HepG2 (cell line): Measurements from ENCODE around the gene NET1. TPM values are rescaled to one million over a fixed set of nuclear protein-coding genes. Genes with fewer than 3 reads are reported as not detected.
A peak's percentile ranks its signal among the peaks of the same experiment; 100 is the strongest.

Experiments
- HES4 ChIP-seq: sonication (generic); formaldehyde crosslinking; IDR thresholded peaks from 2 replicates; pipeline ENCODE4 v1.9.0; 2021; ENCODE audit warnings: mild to moderate bottlenecking, missing genetic modification reagents, borderline replicate concordance
- HNRNPL ChIP-seq: fragments of 200-400 bp; formaldehyde crosslinking; IDR thresholded peaks from 2 replicates; pipeline ENCODE4 v1.6.1; 2017; ENCODE audit warnings: mild to moderate bottlenecking, low read depth, low read length
- PAX8 ChIP-seq: sonication (generic); formaldehyde crosslinking; IDR thresholded peaks from 2 replicates; pipeline ENCODE4 v1.8.0; 2022; ENCODE audit warnings: mild to moderate bottlenecking, missing genetic modification reagents, borderline replicate concordance
- RBM22 ChIP-seq: fragments of 200-400 bp; formaldehyde crosslinking; optimal IDR thresholded peaks from 2 replicates; pipeline ENCODE3; 2017; ENCODE audit warnings: mild to moderate bottlenecking, low read length, moderate library complexity
- RCOR2 ChIP-seq: IDR thresholded peaks from 2 replicates; pipeline ENCODE4 v1.6.1; 2016; ENCODE audit warnings: missing biosample characterization, missing genetic modification reagents
- SMC3 ChIP-seq: IDR thresholded peaks from 2 replicates; pipeline ENCODE4 v1.6.1; 2011; ENCODE audit warnings: low read length, improper control_type of control experiment
- SP1 ChIP-seq, 2 experiments: fragments of 450-650 bp in 1 of 2; sonication (generic) in 1 of 2; formaldehyde crosslinking in 1 of 2; IDR thresholded peaks; 2 replicates each; pipeline versions ENCODE4 v1.4.0 to v1.6.1; 2016 to 2020; ENCODE audit warnings: missing genetic modification reagents in 1 of 2
- WIZ ChIP-seq: sonication (generic); formaldehyde crosslinking; IDR thresholded peaks from 2 replicates; pipeline ENCODE4 v1.5.1; 2020; ENCODE audit warnings: mild to moderate bottlenecking, missing genetic modification reagents
- ZFP41 ChIP-seq: sonication (generic); formaldehyde crosslinking; IDR thresholded peaks from 2 replicates; pipeline ENCODE4 v1.4.0; 2020; ENCODE audit warnings: mild to moderate bottlenecking, missing genetic modification reagents, borderline replicate concordance
- ZNF180 ChIP-seq: sonication (generic); formaldehyde crosslinking; IDR thresholded peaks from 2 replicates; pipeline ENCODE4 v1.4.0; 2020; ENCODE audit warnings: low read depth, missing genetic modification reagents, borderline replicate concordance
- ZNF282 ChIP-seq: fragments of 450-650 bp; IDR thresholded peaks from 2 replicates; pipeline ENCODE4 v1.6.1; 2018; ENCODE audit not compliant: partially characterized antibody
- ZNF333 ChIP-seq: sonication (generic); formaldehyde crosslinking; IDR thresholded peaks from 2 replicates; pipeline ENCODE4 v1.4.0; 2020; ENCODE audit warnings: mild to moderate bottlenecking, missing genetic modification reagents, borderline replicate concordance
- ZNF430 ChIP-seq: sonication (generic); formaldehyde crosslinking; IDR thresholded peaks from 2 replicates; pipeline ENCODE4 v1.9.0; 2021; ENCODE audit warnings: mild to moderate bottlenecking, missing genetic modification reagents
- ZZZ3 ChIP-seq: sonication (generic); formaldehyde crosslinking; IDR thresholded peaks from 2 replicates; pipeline ENCODE4 v1.4.0; 2020; ENCODE audit warnings: missing genetic modification reagents, mild to moderate bottlenecking, borderline replicate concordance
- polyA plus RNA-seq, 8 experiments: library from polyadenylated mRNA; depleted of rRNA in 3 of 8; stranded (reverse) in 7 of 8; unstranded in 1 of 8; fragments of >200 nt; fragmentation: Illumina TruSeq in 4 of 8; extraction: Trizol in 4 of 8; gene quantifications; 2 replicates each; pipeline versions ENCODE4 v1.2.1 to v1.2.3, GENCODE V29; 2011 to 2016; ENCODE audit warnings: low read depth in 4 of 8, missing spikeins in 1 of 8, mixed read lengths in 1 of 8; ENCODE audit not compliant: insufficient read depth in 1 of 8
- total RNA-seq, 5 experiments: library from RNA; depleted of rRNA; stranded (reverse); fragments of >200 nt; fragmentation: Illumina TruSeq; extraction: Trizol; gene quantifications; 2 replicates each; pipeline ENCODE4 v1.2.3, GENCODE V29; 2016; ENCODE audit warnings: low read depth in 1 of 5
- TF ChIP-seq, protein P1 (sequence below): sonication (generic); formaldehyde crosslinking; IDR thresholded peaks from one replicate; pipeline ENCODE4 v1.5.1; 2020; ENCODE audit warnings: mild to moderate bottlenecking, missing genetic modification reagents; ENCODE audit errors: not compliant biosample characterization
- TF ChIP-seq, protein P2 (sequence below): sonication (generic); formaldehyde crosslinking; IDR thresholded peaks from 2 replicates; pipeline ENCODE4 v1.8.0; 2022; ENCODE audit warnings: mild to moderate bottlenecking, missing genetic modification reagents, borderline replicate concordance
- TF ChIP-seq, protein P3 (sequence below): sonication (generic); formaldehyde crosslinking; IDR thresholded peaks from 2 replicates; pipeline ENCODE4 v1.4.0; 2020; ENCODE audit warnings: missing genetic modification reagents
- TF ChIP-seq, protein P4 (sequence below): sonication (generic); formaldehyde crosslinking; IDR thresholded peaks from 2 replicates; pipeline ENCODE4 v1.4.0; 2020; ENCODE audit warnings: mild to moderate bottlenecking, missing genetic modification reagents

Gene NET1
- total and polyA plus RNA-seq, 2 of the 13 experiments (the other 11 are each of a cell fraction or from before 2014, with no cell fraction given), result 48.1 to 65.8 TPM

DNA sequence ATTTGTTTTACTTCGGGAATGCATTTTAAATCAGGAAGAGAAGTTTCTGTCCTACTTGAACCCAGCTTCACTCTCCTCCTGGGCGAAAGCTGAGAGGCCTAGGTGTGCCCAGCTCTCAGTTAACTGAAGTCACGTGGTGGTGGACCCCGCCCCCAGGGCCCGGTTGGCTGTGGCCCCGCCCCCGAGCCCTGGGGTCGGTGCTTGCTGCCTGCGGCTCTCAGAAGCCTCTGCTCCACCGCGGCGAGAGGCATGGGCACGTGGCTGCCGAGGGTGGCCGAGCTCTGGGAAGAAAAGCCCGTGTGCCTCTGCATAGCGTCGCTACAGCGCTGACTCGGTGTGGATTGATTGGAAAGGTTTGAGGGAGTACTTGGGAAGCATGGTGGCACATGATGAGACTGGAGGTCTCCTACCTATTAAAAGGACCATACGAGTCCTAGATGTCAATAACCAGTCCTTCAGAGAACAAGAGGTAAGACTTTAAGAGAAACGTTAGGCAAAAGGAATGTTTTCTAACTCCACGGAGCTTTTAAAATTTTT, 34.1 kb downstream of the NET1 start (continued):
- TF ChIP-seq ZNF180 (CRISPR knock-in tag) (no peak), PAX8 (CRISPR knock-in tag) (peak; percentile 84; the same call in 1 of the 2 replicates), ZNF333 (0 out of 2 replicates have a peak, but pooled peaks have one; percentile 62), RCOR2 (CRISPR knock-in tag) (peak; percentile 71), WIZ (CRISPR knock-in tag) (no peak), HNRNPL (no peak), SP1 (IDR thresholded peaks at IDR 0.05) (no peak), SP1 (CRISPR knock-in tag; IDR thresholded peaks at IDR 0.05) (peak; percentile 84), ZZZ3 (CRISPR knock-in tag) (peak; percentile 74; the same call in 1 of the 2 replicates), SMC3 (no peak), ZNF430 (CRISPR knock-in tag) (no peak; the same call in 1 of the 2 replicates), ZFP41 (CRISPR knock-in tag) (no peak; the same call in 1 of the 2 replicates), ZNF282 (no peak), RBM22 (peak; percentile 92), HES4 (no peak)
- TF ChIP-seq, protein P1, sequence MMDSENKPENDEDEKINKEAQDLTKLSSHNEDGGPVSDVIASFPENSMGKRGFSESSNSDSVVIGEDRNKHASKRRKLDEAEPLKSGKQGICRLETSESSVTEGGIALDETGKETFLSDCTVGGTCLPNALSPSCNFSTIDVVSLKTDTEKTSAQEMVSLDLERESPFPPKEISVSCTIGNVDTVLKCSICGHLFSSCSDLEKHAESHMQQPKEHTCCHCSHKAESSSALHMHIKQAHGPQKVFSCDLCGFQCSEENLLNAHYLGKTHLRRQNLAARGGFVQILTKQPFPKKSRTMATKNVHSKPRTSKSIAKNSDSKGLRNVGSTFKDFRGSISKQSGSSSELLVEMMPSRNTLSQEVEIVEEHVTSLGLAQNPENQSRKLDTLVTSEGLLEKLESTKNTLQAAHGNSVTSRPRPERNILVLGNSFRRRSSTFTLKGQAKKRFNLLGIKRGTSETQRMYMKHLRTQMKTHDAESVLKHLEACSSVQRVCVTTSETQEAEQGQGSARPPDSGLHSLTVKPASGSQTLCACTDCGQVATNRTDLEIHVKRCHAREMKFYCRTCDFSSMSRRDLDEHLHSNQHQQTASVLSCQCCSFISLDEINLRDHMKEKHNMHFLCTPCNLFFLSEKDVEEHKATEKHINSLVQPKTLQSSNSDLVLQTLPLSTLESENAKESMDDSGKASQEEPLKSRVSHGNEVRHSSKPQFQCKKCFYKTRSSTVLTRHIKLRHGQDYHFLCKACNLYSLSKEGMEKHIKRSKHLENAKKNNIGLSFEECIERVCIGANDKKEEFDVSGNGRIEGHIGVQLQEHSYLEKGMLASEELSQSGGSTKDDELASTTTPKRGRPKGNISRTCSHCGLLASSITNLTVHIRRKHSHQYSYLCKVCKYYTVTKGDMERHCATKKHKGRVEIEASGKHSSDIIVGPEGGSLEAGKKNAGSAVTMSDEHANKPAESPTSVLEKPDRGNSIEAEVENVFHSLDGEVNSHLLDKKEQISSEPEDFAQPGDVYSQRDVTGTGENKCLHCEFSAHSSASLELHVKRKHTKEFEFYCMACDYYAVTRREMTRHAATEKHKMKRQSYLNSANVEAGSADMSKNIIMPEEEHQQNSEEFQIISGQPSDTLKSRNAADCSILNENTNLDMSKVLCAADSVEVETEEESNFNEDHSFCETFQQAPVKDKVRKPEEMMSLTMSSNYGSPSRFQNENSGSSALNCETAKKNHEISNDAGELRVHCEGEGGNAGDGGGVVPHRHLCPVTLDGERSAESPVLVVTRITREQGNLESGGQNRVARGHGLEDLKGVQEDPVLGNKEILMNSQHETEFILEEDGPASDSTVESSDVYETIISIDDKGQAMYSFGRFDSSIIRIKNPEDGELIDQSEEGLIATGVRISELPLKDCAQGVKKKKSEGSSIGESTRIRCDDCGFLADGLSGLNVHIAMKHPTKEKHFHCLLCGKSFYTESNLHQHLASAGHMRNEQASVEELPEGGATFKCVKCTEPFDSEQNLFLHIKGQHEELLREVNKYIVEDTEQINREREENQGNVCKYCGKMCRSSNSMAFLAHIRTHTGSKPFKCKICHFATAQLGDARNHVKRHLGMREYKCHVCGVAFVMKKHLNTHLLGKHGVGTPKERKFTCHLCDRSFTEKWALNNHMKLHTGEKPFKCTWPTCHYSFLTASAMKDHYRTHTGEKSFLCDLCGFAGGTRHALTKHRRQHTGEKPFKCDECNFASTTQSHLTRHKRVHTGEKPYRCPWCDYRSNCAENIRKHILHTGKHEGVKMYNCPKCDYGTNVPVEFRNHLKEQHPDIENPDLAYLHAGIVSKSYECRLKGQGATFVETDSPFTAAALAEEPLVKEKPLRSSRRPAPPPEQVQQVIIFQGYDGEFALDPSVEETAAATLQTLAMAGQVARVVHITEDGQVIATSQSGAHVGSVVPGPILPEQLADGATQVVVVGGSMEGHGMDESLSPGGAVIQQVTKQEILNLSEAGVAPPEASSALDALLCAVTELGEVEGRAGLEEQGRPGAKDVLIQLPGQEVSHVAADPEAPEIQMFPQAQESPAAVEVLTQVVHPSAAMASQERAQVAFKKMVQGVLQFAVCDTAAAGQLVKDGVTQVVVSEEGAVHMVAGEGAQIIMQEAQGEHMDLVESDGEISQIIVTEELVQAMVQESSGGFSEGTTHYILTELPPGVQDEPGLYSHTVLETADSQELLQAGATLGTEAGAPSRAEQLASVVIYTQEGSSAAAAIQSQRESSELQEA (CRISPR knock-in tag), result peak; percentile 58
- TF ChIP-seq, protein P2, sequence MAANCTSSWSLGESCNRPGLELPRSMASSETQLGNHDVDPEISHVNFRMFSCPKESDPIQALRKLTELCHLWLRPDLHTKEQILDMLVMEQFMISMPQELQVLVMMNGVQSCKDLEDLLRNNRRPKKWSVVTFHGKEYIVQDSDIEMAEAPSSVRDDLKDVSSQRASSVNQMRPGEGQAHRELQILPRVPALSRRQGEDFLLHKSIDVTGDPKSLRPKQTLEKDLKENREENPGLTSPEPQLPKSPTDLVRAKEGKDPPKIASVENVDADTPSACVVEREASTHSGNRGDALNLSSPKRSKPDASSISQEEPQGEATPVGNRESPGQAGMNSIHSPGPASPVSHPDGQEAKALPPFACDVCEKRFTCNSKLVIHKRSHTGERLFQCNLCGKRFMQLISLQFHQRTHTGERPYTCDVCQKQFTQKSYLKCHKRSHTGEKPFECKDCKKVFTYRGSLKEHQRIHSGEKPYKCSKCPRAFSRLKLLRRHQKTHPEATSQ (CRISPR knock-in tag), result peak; percentile 92
- TF ChIP-seq, protein P3, sequence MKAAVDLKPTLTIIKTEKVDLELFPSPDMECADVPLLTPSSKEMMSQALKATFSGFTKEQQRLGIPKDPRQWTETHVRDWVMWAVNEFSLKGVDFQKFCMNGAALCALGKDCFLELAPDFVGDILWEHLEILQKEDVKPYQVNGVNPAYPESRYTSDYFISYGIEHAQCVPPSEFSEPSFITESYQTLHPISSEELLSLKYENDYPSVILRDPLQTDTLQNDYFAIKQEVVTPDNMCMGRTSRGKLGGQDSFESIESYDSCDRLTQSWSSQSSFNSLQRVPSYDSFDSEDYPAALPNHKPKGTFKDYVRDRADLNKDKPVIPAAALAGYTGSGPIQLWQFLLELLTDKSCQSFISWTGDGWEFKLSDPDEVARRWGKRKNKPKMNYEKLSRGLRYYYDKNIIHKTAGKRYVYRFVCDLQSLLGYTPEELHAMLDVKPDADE (CRISPR knock-in tag), result 0 out of 2 replicates have a peak, but pooled peaks have one; percentile 76
- TF ChIP-seq, protein P4, sequence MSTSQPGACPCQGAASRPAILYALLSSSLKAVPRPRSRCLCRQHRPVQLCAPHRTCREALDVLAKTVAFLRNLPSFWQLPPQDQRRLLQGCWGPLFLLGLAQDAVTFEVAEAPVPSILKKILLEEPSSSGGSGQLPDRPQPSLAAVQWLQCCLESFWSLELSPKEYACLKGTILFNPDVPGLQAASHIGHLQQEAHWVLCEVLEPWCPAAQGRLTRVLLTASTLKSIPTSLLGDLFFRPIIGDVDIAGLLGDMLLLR (CRISPR knock-in tag), result peak; percentile 90; the same call in 1 of the 2 replicates
